Erythroblast (primary cell): ENCODE data around the gene ZNF611.
"Not testable (repeated sequence)": the region's sequence is repeated elsewhere in the genome, so short reads cannot be mapped to it uniquely, and the experiment has no call there.

Source experiments
- GATA1 ChIP-seq: IDR thresholded peaks from 2 replicates; pipeline ENCODE4 v1.6.1; 2011; ENCODE audit warnings: low read depth, mild to moderate bottlenecking, control low read depth, low read length, moderate library complexity
- POLR2A ChIP-seq: IDR thresholded peaks from 2 replicates; pipeline ENCODE4 v1.6.1; 2011; ENCODE audit warnings: mild to moderate bottlenecking, low read length

DNA sequence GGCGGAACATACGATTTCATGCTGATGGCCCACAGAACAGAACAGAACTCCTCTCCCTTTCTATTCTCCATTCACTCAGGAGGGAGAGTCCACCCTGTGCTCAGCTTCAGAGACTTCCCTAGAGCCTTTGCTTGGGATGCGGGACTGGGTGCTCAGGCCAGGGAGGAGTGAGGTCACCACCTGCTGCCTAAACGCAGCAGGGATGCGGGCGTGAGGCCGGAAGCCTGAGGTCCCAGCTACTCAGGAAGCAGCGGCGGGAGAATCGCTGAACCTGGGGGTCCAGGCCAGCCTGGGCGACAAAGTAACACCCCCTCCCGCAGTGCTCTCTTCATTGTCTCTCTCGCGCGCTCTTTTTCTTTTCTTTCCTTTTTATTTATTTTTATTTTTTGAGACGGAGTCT lies 8.8 kb downstream of the ZNF611 start:
- TF ChIP-seq POLR2A, GATA1: not testable (repeated sequence)
